GM21825 (cell line): Measurements from ENCODE around the gene CORT.
"Not testable (repeated sequence)": the region's sequence is repeated elsewhere in the genome, so short reads cannot be mapped to it uniquely, and the experiment has no call there.

ENCODE experiments used
- ATAC-seq: cut with Tn5 transposase; IDR thresholded peaks from one replicate; pipeline ENCODE4 v1.9.1; 2021; ENCODE audit warnings: mild to moderate bottlenecking, moderate library complexity; ENCODE audit not compliant: unreplicated experiment

CORT gene

DNA sequence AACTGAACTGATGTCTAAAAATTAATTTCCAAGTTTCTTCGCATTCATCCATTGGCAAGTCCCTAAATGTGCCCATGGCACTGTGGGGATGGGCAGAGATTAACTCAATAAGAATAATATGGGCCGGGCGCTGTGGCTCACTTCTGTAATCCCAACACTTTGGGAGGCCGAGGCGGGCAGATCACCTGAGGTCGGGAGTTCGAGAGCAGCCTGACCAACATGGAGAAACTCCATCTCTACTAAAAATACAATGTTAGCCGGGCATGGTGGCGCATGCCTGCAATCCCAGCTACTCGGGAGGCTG is 24.4 kb downstream of the CORT start:
- not testable (repeated sequence) for ATAC-seq

DNA sequence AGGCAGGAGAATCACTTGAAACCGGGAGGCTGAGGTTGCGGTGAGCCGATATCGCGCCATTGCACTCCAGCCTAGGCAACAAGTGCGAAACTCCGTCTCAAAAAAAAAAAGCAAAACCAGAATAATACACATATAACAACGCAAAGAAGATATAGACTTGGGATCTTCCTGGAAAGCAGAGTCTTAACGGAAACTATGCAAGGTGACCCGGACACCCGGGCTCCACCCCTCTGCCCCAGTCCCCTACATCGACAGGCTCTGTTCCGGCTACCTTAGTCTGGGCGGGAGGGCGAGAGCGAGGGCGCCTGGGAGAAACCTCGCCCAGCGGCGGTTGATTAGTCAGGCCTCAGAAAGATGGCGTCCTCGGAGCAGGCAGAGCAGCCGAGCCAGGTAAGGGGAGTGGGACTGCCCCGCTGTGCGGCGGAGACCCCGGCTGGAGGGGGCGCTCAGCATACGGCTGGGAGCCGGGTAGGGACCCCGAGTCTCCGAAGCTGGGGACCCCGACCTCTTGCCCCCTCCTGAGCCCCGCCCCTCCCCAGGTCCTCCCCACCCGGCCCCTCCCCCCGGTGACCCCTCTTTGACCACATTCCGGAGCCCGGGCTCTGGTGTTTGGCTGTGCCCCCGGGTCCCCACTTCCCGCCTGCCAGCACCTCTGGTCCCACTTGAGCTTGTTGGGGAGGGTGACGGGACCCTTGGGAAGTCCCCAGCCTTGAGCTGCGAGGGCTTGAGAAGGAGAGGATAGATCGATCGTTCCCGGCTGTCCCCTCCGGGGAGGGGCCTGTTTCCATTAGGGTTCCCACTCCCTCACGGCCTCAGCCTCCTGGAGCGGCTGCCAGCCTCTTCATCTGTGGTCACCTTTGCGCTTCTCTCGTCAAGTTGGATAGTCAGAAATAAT is 25.0 kb downstream of the CORT start, which contains the start of gene PEX14:
PEX14 (plus strand) TSS at position 338 of the 895 bp plus-strand sequence; CDS start at position 355, 17 bp downstream.
- peak; percentile 61 for ATAC-seq

- ATAC-seq = no peak
Observed at GRCh38 chr1:10475510-10475909, 25.7 kb downstream of the CORT start.

DNA sequence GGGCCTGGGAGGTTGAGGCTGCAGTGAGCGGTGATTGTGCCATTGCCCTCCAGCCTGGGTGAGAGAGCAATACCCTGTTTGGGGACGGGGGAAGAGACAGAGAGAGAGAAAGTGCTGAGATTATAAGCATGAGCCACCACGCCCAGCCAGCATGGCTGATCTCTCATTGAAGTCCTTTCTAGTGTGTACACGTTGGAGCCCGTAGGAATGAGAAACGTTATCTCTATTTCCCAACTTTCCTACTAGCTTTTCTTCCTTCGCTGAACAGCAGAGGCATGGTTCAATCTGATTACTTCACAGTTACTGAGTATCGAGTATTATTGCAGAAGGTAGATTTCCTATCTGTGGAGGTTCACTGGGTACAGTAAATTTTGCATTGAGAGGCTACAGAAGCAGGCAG is 29.5 kb downstream of the CORT start:
- no peak for ATAC-seq

- no peak for ATAC-seq
Observed at GRCh38 chr1:10480614-10481013, 30.8 kb downstream of the CORT start.

- no peak for ATAC-seq
Observed at GRCh38 chr1:10484521-10484920, 34.7 kb downstream of the CORT start.

- no peak for ATAC-seq
Observed at GRCh38 chr1:10489291-10490055, 39.6 kb downstream of the CORT start.

DNA sequence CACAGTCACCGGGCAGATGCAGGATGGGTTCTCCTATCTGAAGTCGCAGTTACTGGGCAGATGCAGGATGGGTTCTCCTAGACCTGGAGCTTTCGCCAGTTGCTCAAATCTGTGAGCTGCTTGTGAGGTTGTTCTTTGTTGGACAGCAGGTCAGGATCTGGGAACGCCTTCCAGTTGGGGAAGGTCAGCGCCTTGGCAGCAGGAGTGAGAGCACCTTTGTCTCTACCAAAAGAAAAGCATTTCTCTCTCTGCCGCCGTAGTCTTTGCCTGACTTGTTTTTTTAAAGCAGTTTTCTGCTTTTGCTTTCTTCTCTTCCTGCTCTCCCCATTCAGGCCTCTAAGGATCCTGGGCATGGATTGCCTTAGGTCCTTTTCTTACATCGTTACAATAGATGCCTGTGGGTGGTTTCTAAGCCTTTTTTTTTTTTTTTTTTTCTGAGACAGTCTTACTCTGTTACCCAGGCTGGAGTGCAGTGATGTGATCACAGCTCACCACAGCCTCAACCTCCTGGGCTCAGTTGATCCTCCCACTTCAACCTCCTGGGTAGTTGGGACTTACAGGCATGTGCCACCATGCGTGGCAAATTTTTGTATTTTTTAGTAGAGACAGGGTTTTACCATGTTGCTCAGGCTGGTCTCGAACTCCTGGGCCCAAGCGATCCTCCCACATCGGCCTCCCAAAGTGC is 40.6 kb downstream of the CORT start:
- no peak for ATAC-seq

DNA sequence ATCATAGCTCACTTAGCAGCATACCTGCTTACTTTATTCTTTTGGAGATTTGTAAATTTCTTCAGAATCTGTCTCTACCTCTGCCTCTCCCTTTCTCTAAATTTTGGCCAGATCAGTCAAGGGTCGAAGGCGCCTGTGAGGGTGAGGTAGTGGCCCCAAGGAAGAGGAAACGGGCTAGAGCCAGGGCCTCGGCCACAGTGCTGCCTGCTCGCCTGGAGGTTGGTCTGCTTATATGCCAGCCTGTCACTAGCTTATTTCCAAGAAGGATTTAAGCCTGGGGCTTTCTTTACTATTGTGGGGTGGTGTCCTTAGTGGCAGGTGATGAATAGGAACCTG is 44.6 kb downstream of the CORT start:
- no peak for ATAC-seq

DNA sequence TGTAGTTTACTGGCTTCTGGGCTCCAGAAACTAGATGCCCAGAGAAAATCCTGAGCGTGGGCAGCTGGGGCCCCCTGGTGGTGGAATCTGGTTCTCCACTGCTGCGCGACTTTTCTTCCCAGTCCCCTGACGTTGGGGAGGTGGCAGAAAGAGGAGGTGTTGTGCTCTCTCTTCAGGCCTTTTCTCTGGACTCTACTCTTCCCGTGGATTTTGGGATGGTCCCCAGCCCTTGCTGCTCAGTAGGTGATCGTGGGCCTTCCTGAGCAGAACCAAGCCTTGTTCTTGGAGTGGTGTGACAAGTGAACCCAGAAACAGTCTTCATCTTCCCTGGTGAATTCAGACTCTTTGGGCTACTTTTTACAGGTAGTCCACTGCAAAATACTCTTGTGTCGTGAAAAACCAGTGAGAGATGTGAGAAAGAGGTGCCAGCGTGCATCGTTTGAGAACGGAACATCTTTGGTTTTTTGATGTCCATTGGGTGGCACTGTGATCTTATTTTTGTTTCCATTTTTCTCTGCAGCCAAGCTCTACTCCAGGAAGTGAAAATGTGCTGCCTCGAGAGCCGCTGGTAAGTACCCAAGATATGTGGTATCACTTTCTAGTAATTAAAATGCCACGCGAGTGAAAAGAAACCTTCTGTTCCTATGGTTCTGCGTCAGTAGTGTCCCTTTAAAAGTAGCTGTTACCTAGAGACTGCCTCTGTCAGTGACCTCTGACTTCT is 45.1 kb downstream of the CORT start:
- ATAC-seq = peak; percentile 71

DNA sequence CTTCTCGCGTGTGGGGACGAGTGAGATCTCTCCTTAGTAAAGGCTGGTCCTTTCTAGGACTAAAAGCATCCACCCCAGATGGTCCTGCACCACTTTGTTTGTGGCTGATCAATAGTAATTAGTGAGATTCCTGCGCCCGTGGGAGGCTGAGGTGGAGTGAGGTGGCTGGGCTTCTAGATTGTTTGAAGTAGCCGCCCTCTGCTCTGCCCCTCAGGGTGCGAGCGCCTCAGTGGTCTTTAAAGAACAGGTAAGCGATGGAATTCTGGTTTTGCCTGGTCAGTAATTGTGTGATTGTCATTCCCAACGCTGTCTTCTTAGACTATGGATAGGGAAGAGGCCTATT is 45.6 kb downstream of the CORT start:
- ATAC-seq = no peak

GRCh38 chr1:10495952-10496351 is 46.1 kb downstream of the CORT start:
- no peak for ATAC-seq

- no peak for ATAC-seq
Observed at GRCh38 chr1:10497109-10497508, 47.3 kb downstream of the CORT start.

- no peak for ATAC-seq
Observed at GRCh38 chr1:10498231-10498630, 48.4 kb downstream of the CORT start.
